Left forelimb (tissue), 1 donor: ENCODE results near the gene PRKCI.

ENCODE experiments used
- DNase-seq: peaks from one replicate; pipeline ENCODE4 v3.0.0-alpha.2; 2018; ENCODE audit warnings: low spot score

Gene PRKCI

GRCh38 chr3:170344971-170345370, 122.7 kb downstream of the PRKCI start:
- DNase-seq: no peak

GRCh38 chr3:170346481-170347392, 124.5 kb downstream of the PRKCI start:
- no peak for DNase-seq

- DNase-seq: no peak
Measured at GRCh38 chr3:170350515-170351413, 128.5 kb downstream of the PRKCI start.

GRCh38 chr3:170352936-170353335, 130.7 kb downstream of the PRKCI start:
- no peak for DNase-seq

GRCh38 chr3:170353485-170353884, 131.3 kb downstream of the PRKCI start:
- no peak for DNase-seq

GRCh38 chr3:170354760-170355159, 132.5 kb downstream of the PRKCI start:
- no peak for DNase-seq
